CD4-positive, alpha-beta T cell treated with Interleukin-6 for 4 hours (primary cell): ENCODE measurements around the gene SSTR4.
"Not testable (repeated sequence)": the region's sequence is repeated elsewhere in the genome, so short reads cannot be mapped to it uniquely, and the experiment has no call there.

Experiments
- DNase-seq: peaks from one replicate; pipeline ENCODE4 v3.0.0-alpha.2; 2020; ENCODE audit warnings: mixed read lengths

The SSTR4 gene

GRCh38 chr20:23034721-23035671 is at the start of gene SSTR4:
SSTR4 (plus strand) TSS chr20:23035312; CDS start chr20:23035484, 172 bp downstream.
- no peak for DNase-seq

- DNase-seq = no peak
These were observed 48.5 kb upstream of the SSTR4 start for GRCh38 chr20:22986601-22987000.

GRCh38 chr20:22991424-22991823 is 43.7 kb upstream of the SSTR4 start:
- DNase-seq = not testable (repeated sequence)

GRCh38 chr20:22993823-22994222 is 41.3 kb upstream of the SSTR4 start:
- no peak for DNase-seq

GRCh38 chr20:22995923-22996322 is 39.2 kb upstream of the SSTR4 start:
- DNase-seq = no peak

- no peak for DNase-seq
These were observed 36.6 kb upstream of the SSTR4 start for GRCh38 chr20:22998476-22998875.

GRCh38 chr20:22999756-23000155 is 35.4 kb upstream of the SSTR4 start:
- no peak for DNase-seq

- no peak for DNase-seq
These were observed 34.7 kb upstream of the SSTR4 start for GRCh38 chr20:23000232-23000947.

- no peak for DNase-seq
These were observed 32.8 kb upstream of the SSTR4 start for GRCh38 chr20:23002276-23002675.

GRCh38 chr20:23003077-23003635 is 32.0 kb upstream of the SSTR4 start:
- no peak for DNase-seq

GRCh38 chr20:23003881-23004460 is 31.1 kb upstream of the SSTR4 start:
- DNase-seq = no peak

GRCh38 chr20:23005776-23006175 is 29.3 kb upstream of the SSTR4 start:
- no peak for DNase-seq

GRCh38 chr20:23007462-23007861 is 27.6 kb upstream of the SSTR4 start:
- no peak for DNase-seq

GRCh38 chr20:23007886-23008655 is 27.0 kb upstream of the SSTR4 start:
- DNase-seq = no peak

- DNase-seq = no peak
These were observed 26.4 kb upstream of the SSTR4 start for GRCh38 chr20:23008667-23009066.

- no peak for DNase-seq
These were observed 25.5 kb upstream of the SSTR4 start for GRCh38 chr20:23009636-23010035.

- no peak for DNase-seq
These were observed 25.0 kb upstream of the SSTR4 start for GRCh38 chr20:23010096-23010495.

- DNase-seq = no peak
These were observed 23.9 kb upstream of the SSTR4 start for GRCh38 chr20:23011008-23011721.

GRCh38 chr20:23013429-23013828 is 21.7 kb upstream of the SSTR4 start:
- DNase-seq = no peak

GRCh38 chr20:23017516-23017915 is 17.6 kb upstream of the SSTR4 start:
- DNase-seq = no peak

- DNase-seq = no peak
These were observed 16.7 kb upstream of the SSTR4 start for GRCh38 chr20:23018432-23018831.

GRCh38 chr20:23018941-23019340 is 16.2 kb upstream of the SSTR4 start:
- no peak for DNase-seq
